ENCODE data around the gene GPR84. TPM values are rescaled to one million over a fixed set of nuclear protein-coding genes. Genes with fewer than 3 reads are reported as not detected.

The GPR84 gene
- total and polyA plus RNA-seq, 2 of the 13 experiments (the other 11 are each of a cell fraction or from before 2014, with no cell fraction given) = not detected

GRCh38 chr12:54357506-54358190 is 6.6 kb downstream of the GPR84 start (continued):
- TF ChIP-seq ZNF512B (CRISPR knock-in tag; IDR thresholded peaks at IDR 0.05; ENCODE audit: borderline replicate concordance) = no peak
- no peak for TF ChIP-seq ETV5 (CRISPR knock-in tag; IDR thresholded peaks at IDR 0.05; ENCODE audit: borderline replicate concordance)
- TF ChIP-seq ZUFSP (CRISPR knock-in tag; IDR thresholded peaks at IDR 0.05; ENCODE audit: borderline replicate concordance) = no peak

- Histone ChIP-seq H4K20me1 (ENCODE audit: insufficient read depth, low read length) (no peaks in the 10 kb centered on the region), H3K9me3 (ENCODE audit: low read length) (no peaks in the 10 kb centered on the region), H3K4me1 (ENCODE audit: insufficient read depth, low read length) (peaks cover 62% of the 10 kb centered on the region), H3K9ac (ENCODE audit: insufficient read depth, low read depth, low read length) (no peak overlapping the region), H3K36me3 (replicated peaks in 1 of 2; ENCODE audit: control insufficient read depth in 1 of 2, insufficient read depth in 2 of 2, low read length in 2 of 2) (no peaks in the 10 kb centered on the region), H2AFZ (ENCODE audit: low read length) (no peak overlapping the region), H3K27me3 (ENCODE audit: control insufficient read depth in 1 of 2, insufficient read depth in 2 of 2, low read length in 2 of 2) (no peaks in the 10 kb centered on the region; a peak in 1 of 5 replicates), H3K79me2 (ENCODE audit: insufficient read depth, low read length) (no peaks in the 10 kb centered on the region), H3K4me2 (ENCODE audit: low read depth, low read length) (no peak overlapping the region), H3K4me3 (replicated peaks in 1 of 3; ENCODE audit: insufficient read depth in 1 of 3, low read depth in 2 of 3, low read length in 3 of 3) (no peak overlapping the region), H3K27ac (ENCODE audit: extremely low read length, insufficient read depth, low read length) (no peak overlapping the region)
- ATAC-seq = no peak
- in situ Hi-C loops (cut with HindIII; ENCODE audit: extremely low pct_ligation_motif_present, low pct_unique_long_range_greater_than_20kb) = no loop called here
- no peak for FAIRE-seq
- BruUV-seq (replicated peaks) = no TSS peak
- ChIA-PET POLR2A (interaction anchor here (0.5 to 4.4 kb wide), 7 partner anchors 21 to 77 kb away, joined by 3 to 53 read pairs (median 19); partner anchors contain the start of genes CBX5, COPZ1, HNRNPA1 and NFE2), CTCF (ENCODE audit: low intra/inter-chr PET ratio, low total read pairs) (no interaction called here)
- DNase-seq (ENCODE audit: low spot score) = no peak
- intact Hi-C loops (cut with micrococcal nuclease; ENCODE audit: unreplicated experiment) = no loop called here
- 92% methylated on average over 4 of the region's 4 CpGs for WGBS (ENCODE audit: low lambda C conversion rate)
- TF ChIP-seq MLX (CRISPR knock-in tag; IDR thresholded peaks at IDR 0.05) (no peak), PHF21A (CRISPR knock-in tag; IDR thresholded peaks at IDR 0.05) (no peak), HMG20B (CRISPR knock-in tag; conservative IDR thresholded peaks at IDR 0.05) (no peak), ZNF337 (CRISPR knock-in tag; IDR thresholded peaks at IDR 0.05; ENCODE audit: borderline replicate concordance, low read depth) (no peak)
Measured at GRCh38 chr12:54356951-54357356, 7.3 kb downstream of the GPR84 start.
